Limb (tissue), 2 donors: Measurements from ENCODE around the gene MAPK14.

Experiments
- DNase-seq, 2 donors: peaks; one replicate each; pipeline ENCODE4 v3.0.0-alpha.2; 2016; ENCODE audit errors: extremely low spot score in 2 of 2

Gene MAPK14

GRCh38 chr6:36035225-36035624 lies 7.6 kb downstream of the MAPK14 start:
- no peak for DNase-seq

GRCh38 chr6:36038120-36038876 lies 10.7 kb downstream of the MAPK14 start:
- no peak for DNase-seq

- peak in 1 of 2 donors; percentile 20 for DNase-seq
Measured at GRCh38 chr6:36039112-36039511, 11.5 kb downstream of the MAPK14 start.

GRCh38 chr6:36040958-36041357 lies 13.3 kb downstream of the MAPK14 start:
- no peak for DNase-seq

GRCh38 chr6:36042618-36043260 lies 15.1 kb downstream of the MAPK14 start:
- no peak for DNase-seq

- DNase-seq, result no peak
Measured at GRCh38 chr6:36049582-36049981, 22.0 kb downstream of the MAPK14 start.

- DNase-seq, result no peak
Measured at GRCh38 chr6:36050305-36050704, 22.7 kb downstream of the MAPK14 start.

- no peak for DNase-seq
Measured at GRCh38 chr6:36050947-36051710, 23.5 kb downstream of the MAPK14 start.

- peak in 1 of 2 donors; percentile 42 for DNase-seq
Measured at GRCh38 chr6:36052097-36052496, 24.5 kb downstream of the MAPK14 start.

- no peak for DNase-seq
Measured at GRCh38 chr6:36053878-36054277, 26.3 kb downstream of the MAPK14 start.

GRCh38 chr6:36054415-36054814 lies 26.8 kb downstream of the MAPK14 start:
- no peak for DNase-seq

GRCh38 chr6:36054956-36055355 lies 27.3 kb downstream of the MAPK14 start:
- DNase-seq, result no peak

GRCh38 chr6:36056178-36056577 lies 28.6 kb downstream of the MAPK14 start:
- DNase-seq, result no peak

GRCh38 chr6:36061236-36061635 lies 33.6 kb downstream of the MAPK14 start:
- no peak for DNase-seq

GRCh38 chr6:36062247-36062646 lies 34.6 kb downstream of the MAPK14 start:
- no peak for DNase-seq

- no peak for DNase-seq
Measured at GRCh38 chr6:36063318-36064060, 35.9 kb downstream of the MAPK14 start.

- no peak for DNase-seq
Measured at GRCh38 chr6:36064770-36065396, 37.3 kb downstream of the MAPK14 start.

GRCh38 chr6:36065916-36066315 lies 38.3 kb downstream of the MAPK14 start:
- no peak for DNase-seq

GRCh38 chr6:36066817-36067216 lies 39.2 kb downstream of the MAPK14 start:
- DNase-seq, result no peak

- DNase-seq, result no peak
Measured at GRCh38 chr6:36067374-36068011, 39.9 kb downstream of the MAPK14 start.

GRCh38 chr6:36068012-36068392 lies 40.4 kb downstream of the MAPK14 start:
- no peak for DNase-seq
